GM19468 (cell line): ENCODE measurements around the gene ZNF609.

Experiments
- ATAC-seq: cut with Tn5 transposase; IDR thresholded peaks from one replicate; pipeline ENCODE4 v1.9.1; 2021; ENCODE audit warnings: mild to moderate bottlenecking, moderate library complexity, moderate number of reproducible peaks; ENCODE audit not compliant: unreplicated experiment; ENCODE audit errors: extremely low read depth

The ZNF609 gene

DNA sequence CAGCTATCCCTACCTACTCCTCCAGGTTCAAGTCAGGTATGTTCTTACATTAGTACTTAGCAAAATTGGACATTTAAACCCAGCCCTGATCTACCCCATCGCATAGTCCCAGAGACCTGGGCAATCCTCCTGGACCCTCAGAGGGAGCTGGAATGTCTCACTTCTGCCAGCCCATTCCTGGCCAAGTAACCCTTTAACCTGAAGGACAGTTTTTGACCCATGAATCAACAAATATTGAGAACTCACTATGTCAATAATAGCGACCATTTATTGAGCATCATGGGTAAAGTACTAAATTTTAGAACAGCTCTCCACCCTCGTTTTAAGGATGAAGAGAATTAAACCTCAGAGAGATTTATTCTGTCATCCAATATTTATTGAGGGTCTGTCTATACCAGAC, 244.6 kb downstream of the ZNF609 start:
- ATAC-seq, result no peak

DNA sequence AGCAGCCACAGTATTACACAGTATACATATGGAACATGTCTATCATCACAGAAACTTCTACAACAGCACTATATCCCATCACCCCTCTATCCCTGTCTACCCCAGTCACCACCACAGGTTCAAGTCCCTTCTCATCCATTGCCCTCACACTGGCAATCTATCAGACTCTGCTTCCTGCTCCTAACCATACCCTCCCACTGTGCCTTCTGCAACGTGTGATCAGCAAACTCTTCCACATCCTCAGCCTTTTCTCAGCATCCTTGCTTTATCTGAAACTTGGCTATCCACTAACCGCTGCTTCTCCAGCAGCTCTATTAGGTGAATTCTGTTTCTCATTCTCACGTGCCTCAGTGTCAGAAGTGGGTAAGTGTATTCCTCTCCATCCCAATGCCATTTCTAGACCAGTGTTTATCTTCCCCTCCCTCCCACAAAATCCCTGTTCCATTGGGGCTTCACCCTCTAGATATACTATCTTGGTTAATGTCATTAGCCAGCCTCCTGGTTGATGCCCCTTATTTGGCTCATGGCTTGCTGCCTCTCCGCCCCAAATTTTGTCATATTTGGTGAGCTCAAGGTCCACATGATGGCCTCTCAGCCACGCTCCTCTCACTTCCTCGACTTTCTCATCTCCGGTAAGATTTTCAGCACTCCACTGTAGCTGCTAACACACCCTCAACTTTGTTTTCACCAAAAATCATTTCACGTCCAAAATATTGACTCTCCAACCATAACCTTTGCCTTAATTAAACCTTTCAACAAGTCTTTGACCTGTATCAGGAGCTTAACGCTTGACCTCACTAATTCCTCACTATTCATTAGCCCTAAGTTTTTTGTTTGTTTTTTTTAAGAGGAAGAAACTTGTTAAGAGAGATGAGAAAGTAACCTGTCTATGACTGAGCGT, 245.9 kb downstream of the ZNF609 start:
- no peak for ATAC-seq

DNA sequence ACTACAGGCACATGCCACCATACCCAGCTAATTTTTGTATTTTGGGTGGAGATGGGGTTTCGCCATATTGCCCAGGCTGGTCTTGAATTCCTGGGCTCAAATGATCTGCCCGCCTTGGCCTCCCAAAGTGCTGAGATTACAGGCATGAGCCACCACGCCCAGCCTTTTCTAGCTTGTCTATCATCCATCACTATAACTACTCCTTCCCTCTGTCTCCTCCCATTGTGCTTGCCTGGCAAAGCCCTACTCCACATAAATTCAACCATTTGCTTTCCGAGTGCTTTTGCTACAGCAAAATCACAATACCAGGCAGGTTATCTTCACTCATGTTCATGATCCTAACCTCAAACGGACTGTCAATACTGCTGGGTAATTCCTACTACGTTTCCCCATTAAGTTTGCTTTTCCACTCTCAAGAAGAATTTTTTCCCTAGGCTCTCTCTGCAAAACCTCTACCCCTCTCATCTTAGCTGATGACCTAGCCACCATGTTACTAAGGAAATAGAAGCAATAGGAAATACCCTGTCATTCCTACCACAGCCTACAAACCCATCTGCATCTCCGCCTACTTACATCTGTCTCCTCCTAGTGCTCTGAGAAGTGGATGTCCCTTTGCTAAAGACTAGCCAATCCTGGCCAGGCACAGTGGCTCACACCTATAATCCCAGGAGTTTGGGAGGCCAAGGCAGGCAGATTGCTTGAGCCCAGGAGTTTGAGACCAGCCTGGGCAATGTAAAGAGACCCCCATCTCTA, 250.5 kb downstream of the ZNF609 start:
- no peak for ATAC-seq

DNA sequence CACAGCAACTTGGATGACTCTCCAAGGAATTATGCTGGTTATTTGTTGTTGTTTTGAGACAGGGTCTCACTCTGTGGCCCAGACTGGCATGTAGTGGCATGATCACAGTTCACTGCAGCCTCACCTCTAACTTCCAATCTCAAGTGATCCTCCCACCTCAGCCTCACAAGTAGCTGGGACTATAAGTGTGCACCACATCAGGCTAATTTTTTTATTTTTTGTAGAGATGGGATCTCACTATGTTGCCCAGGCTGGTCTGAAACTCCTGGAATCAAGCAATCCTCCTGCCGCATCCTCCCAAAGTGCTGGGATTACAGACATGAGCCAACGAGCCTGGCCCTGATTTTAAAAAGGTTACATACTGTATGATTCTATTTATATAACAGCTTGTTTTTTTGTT, 252.0 kb downstream of the ZNF609 start:
- no peak for ATAC-seq

DNA sequence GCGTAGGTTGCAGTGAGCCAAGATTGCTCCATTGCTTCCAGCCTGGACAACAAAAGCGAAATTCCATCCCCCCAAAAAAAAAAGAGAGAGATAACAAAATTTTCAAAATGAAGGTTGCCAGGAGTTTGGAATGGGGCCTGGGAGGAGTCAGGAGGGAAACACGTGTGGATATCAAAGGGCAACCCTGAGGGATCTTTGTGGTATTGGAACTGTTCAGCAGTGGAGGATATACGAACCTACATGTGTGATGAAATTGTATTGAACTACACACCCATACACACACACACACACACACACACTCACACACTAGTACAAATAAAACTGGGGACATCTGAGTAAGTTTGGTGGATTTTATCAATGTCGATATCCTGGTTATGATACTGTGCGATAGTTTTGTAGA, 253.2 kb downstream of the ZNF609 start:
- no peak for ATAC-seq

DNA sequence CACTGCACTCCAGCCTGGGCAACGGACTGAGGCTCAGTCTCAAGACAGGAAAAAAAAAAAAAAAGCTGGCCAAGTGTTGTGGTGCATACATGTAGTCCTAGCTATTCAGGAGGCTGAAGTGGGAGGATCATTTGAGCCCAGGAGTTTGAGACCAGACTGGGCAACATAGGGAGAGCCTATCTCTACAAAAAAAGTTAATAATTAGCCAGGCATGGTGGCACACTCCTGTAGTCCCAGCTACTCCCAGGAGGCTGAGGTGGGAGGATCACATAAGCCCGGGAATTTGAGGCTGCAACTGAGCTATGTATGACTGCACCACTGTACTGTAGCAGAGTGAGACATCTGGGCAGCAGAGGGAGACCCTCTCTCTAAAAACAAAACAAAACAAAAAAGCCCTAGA, 256.1 kb downstream of the ZNF609 start:
- ATAC-seq, result no peak

DNA sequence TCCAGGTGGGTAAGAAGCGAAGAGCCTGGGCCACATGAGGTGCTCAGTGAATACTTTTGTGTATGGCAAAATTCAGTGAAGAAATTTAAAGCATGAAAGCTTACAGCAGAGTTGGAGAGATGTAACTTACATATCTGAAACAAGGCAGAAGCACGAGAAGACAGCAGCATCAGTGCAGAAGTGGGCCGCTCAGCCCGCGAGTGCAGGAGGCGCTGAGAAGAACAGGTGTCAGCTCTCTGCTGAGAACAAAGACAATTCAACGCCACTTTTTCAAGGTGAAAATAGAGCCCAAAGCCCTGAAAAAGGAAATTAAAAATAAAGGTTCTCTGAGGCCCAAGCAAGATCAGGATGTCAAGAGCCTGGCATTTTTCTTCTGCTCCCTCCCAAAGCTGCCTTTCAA, 256.8 kb downstream of the ZNF609 start:
- ATAC-seq, result no peak

DNA sequence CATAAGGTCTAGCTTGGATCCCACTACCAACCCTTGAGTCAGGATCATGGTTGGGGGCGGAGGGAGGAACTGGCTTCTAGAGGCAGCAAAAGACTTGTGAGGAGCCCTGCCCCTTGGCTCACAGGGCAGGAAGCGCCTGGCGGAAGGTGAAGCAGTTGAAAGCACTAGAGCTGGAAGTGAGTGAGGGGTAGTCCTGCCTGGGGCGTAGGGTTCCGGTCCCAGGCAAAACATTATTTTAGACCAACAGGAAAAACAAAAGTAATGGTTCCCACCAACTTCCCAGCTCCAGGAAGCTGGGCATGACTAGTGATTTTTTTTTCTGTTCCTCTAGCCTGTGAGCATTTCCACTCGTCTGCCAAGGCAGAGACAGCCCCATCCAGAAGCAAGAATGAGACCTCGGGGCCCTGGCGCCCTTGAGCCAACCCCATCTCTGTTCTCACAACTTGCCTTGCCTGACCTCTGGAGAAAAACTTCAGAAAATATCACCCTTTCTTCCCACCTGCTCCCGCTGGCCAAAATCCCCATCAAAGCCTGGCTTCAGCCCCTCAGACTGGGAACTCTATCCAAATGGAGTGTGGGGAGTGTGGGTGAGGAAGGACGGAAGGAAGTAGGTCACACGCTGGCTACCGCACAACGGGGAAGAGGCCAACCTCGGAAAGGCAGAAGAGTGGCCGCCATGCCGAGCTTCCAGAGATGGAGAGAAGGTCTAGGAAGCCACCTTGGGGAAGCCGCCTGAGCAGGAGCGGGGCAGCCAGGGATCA, 257.5 kb downstream of the ZNF609 start:
- ATAC-seq, result no peak

DNA sequence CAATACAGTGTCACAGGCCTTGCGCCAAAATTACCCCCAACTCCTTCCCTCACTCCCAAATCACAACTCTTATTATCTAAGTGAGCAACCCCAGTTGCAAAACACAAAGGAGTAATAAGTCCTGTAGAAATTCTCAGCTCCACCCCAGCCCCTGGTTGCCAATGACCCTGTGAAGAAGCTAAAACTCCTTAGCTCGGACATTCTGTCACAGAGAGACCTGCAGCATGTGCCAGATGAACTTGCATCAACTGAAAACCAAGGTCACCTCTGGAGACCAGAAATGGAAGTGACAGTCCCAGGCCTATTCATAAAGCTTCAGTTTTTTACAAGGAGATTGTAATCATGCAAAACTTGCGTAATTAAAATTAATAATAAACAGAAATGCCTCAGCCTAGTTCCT, 259.8 kb downstream of the ZNF609 start:
- ATAC-seq, result no peak

DNA sequence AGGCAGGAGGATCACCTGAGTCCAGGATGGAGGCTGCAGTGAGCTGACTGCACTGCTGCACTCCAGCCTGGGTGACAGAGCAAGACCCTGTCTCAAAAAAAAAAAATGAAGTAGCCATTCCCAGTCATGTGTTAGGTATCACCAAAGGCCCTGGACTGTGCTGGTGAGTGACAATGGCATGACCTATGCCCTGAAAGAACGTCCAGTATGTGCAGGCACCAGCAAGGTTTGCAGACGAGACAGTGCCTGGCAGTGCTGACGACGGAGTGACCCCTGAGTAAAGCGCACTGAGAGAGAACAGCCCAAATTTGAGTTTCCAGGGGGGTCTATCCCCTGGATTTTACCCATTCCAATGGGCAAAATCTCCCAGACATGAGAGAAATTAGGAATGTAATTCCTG, 269.8 kb downstream of the ZNF609 start:
- ATAC-seq, result no peak

DNA sequence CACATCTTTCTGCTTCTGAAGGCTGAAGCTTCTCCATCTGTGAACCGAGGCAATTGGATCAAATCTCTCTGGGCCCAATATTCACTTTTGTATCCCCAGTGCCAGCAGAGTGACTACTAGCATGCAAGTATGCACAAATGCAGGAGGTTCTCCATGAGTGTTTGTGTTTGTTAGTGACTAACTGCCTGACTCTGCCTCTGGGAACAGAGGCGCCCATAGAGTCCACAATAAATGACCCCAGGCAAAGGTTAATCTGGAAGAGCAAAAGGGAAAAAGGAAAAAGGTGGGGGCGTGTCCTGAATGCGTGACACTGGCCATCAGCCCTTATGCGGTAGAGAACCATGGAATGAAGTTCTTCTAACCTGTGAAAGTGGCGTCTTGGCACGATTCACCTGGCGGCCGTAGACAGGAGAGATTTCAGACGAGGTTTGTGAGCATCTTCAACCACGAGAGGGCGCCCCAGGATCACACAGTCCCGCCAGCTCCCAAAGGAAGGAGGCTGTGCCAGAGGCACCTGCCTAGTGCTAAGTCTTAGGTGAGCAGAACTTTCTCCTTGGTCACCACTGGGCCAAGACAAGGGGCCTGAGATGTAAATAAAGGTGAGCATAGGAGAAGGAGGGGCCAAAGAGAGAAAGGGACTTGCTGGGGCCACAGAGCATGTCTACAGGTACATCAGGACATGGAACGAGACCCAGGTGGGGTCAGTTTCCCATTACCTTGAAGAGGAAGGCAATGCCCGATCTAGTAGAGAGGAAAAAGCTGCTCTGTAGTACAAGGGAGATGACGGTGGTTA, 270.8 kb downstream of the ZNF609 start:
- ATAC-seq, result no peak

DNA sequence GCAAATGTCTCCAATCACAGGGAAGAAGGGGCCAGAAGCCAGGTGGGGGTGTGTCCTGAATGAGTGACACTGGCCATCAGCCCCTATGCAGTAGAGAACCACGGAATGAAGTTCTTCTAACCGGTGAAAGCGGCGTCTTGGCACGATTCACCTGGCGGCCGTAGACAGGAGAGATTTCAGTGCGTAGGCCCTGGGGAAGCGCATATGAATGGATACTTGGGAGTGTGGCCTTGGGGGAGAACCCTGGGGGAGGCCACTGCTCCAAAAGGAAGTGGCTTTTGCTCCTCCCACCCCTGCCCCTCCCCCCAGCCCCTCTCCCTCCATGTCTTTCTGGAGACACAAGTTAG, 271.4 kb downstream of the ZNF609 start:
- no peak for ATAC-seq

DNA sequence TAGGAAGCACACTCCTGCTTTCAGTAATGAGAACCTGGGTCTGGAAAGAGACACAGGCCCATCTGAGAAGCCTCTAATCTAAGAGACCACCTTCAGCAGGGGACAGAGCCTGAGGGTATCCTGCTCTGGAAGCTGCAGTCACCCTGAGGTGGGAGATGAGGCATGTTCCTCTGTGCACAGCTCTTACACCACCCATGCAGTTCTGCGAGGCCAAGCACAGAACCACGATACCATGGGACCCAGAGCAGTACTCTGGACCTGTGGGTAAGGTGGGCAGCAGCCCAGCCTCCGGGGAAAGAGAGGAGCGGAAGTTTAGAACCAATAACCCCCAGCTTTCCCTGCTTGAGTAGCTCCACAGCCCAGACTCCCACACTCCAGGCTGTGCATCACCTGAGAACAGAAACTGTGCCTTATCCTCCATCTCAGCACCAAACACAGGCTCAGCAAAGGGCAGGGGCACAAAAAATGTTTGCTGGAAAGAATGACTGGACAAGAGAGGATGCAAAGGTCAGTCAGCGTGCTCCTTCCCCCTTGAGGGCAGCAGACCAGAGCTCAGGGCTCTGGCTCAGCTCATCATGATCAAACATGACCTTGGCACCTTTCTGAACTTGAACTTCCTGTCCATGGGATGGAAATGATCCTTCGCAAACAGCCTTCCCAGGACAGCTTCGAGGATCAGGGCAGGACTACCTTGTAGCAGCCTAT, 271.9 kb downstream of the ZNF609 start:
- ATAC-seq, result no peak
